HEK293 (cell line): ENCODE measurements around the gene PGP.
A peak's percentile ranks its signal among the peaks of the same experiment; 100 is the strongest.

Experiments
- CTCF ChIP-seq: fragments of 450-650 bp; formaldehyde crosslinking; IDR thresholded peaks from 2 replicates; pipeline ENCODE4 v1.5.1; 2016; ENCODE audit warnings: missing biosample characterization, missing genetic modification characterization
- INSM2 ChIP-seq: fragments of 450-650 bp; formaldehyde crosslinking; IDR thresholded peaks from 2 replicates; pipeline ENCODE4 v1.5.1; 2016; ENCODE audit warnings: missing biosample characterization, missing genetic modification characterization
- KLF7 ChIP-seq: fragments of 450-650 bp; formaldehyde crosslinking; IDR thresholded peaks from 2 replicates; pipeline ENCODE4 v1.5.1; 2016; ENCODE audit warnings: missing biosample characterization, missing genetic modification characterization, borderline replicate concordance
- PATZ1 ChIP-seq: fragments of 450-650 bp; formaldehyde crosslinking; IDR thresholded peaks from 2 replicates; pipeline ENCODE4 v1.5.1; 2016; ENCODE audit warnings: missing biosample characterization, missing genetic modification characterization
- PRDM1 ChIP-seq: fragments of 450-650 bp; formaldehyde crosslinking; IDR thresholded peaks from 2 replicates; pipeline ENCODE4; 2016; ENCODE audit warnings: missing biosample characterization, missing genetic modification characterization
- REPIN1 ChIP-seq: fragments of 450-650 bp; formaldehyde crosslinking; IDR thresholded peaks from 2 replicates; pipeline ENCODE4 v1.5.1; 2017; ENCODE audit warnings: missing biosample characterization, missing genetic modification characterization, low read depth
- SCRT2 ChIP-seq: fragments of 450-650 bp; formaldehyde crosslinking; IDR thresholded peaks from 2 replicates; pipeline ENCODE4 v1.5.1; 2016; ENCODE audit warnings: missing biosample characterization, missing genetic modification characterization
- ZBTB1 ChIP-seq: fragments of 450-650 bp; formaldehyde crosslinking; IDR thresholded peaks from 2 replicates; pipeline ENCODE4 v1.5.1; 2016; ENCODE audit warnings: missing biosample characterization, missing genetic modification characterization
- ZBTB21 ChIP-seq: fragments of 450-650 bp; formaldehyde crosslinking; IDR thresholded peaks from 2 replicates; pipeline ENCODE4 v1.5.1; 2017; ENCODE audit warnings: missing biosample characterization, missing genetic modification characterization
- ZBTB49 ChIP-seq: fragments of 450-650 bp; formaldehyde crosslinking; IDR thresholded peaks from 2 replicates; pipeline ENCODE4 v1.5.1; 2016; ENCODE audit warnings: missing biosample characterization, missing genetic modification characterization, low read depth
- ZNF121 ChIP-seq: fragments of 450-650 bp; formaldehyde crosslinking; IDR thresholded peaks from 2 replicates; pipeline ENCODE4 v1.5.1; 2016; ENCODE audit warnings: missing biosample characterization, missing genetic modification characterization
- ZNF146 ChIP-seq: fragments of 450-650 bp; formaldehyde crosslinking; IDR thresholded peaks from 2 replicates; pipeline ENCODE4 v1.5.1; 2016; ENCODE audit warnings: missing biosample characterization, missing genetic modification characterization
- ZNF2 ChIP-seq: fragments of 450-650 bp; formaldehyde crosslinking; IDR thresholded peaks from 2 replicates; pipeline ENCODE4 v1.5.1; 2016; ENCODE audit warnings: missing biosample characterization, missing genetic modification characterization
- ZNF24 ChIP-seq: fragments of 450-650 bp; formaldehyde crosslinking; IDR thresholded peaks from 2 replicates; pipeline ENCODE4 v1.5.1; 2016; ENCODE audit warnings: missing biosample characterization, missing genetic modification characterization
- ZNF266 ChIP-seq: fragments of 450-650 bp; formaldehyde crosslinking; IDR thresholded peaks from 2 replicates; pipeline ENCODE4 v1.5.1; 2016; ENCODE audit warnings: missing biosample characterization, missing genetic modification characterization, low read depth
- ZNF37A ChIP-seq: fragments of 450-650 bp; IDR thresholded peaks from 2 replicates; pipeline ENCODE4 v1.5.1; 2018; ENCODE audit warnings: missing biosample characterization, missing genetic modification characterization
- ZNF571 ChIP-seq: fragments of 450-650 bp; formaldehyde crosslinking; IDR thresholded peaks from 2 replicates; pipeline ENCODE4 v1.5.0; 2017; ENCODE audit warnings: missing biosample characterization, missing genetic modification characterization
- ZNF596 ChIP-seq: fragments of 450-650 bp; IDR thresholded peaks from 2 replicates; pipeline ENCODE4 v1.5.0; 2018; ENCODE audit warnings: missing biosample characterization, mild to moderate bottlenecking, missing genetic modification characterization, moderate library complexity
- ZNF621 ChIP-seq: fragments of 450-650 bp; formaldehyde crosslinking; IDR thresholded peaks from 2 replicates; pipeline ENCODE4 v1.5.1; 2017; ENCODE audit warnings: missing biosample characterization, missing genetic modification characterization
- ZNF639 ChIP-seq: fragments of 450-650 bp; formaldehyde crosslinking; IDR thresholded peaks from 2 replicates; pipeline ENCODE4 v1.5.1; 2016; ENCODE audit warnings: missing biosample characterization, missing genetic modification characterization
- ZNF645 ChIP-seq: fragments of 450-650 bp; formaldehyde crosslinking; IDR thresholded peaks from 2 replicates; pipeline ENCODE4; 2016; ENCODE audit warnings: missing biosample characterization, missing genetic modification characterization
- ZNF692 ChIP-seq: fragments of 450-650 bp; formaldehyde crosslinking; IDR thresholded peaks from 2 replicates; pipeline ENCODE4 v1.5.1; 2016; ENCODE audit warnings: missing biosample characterization, missing genetic modification characterization

The PGP gene

GRCh38 chr16:2223942-2224486, 9.4 kb upstream of the PGP start (continued):
- TF ChIP-seq PATZ1 (tag by site-specific recombination) (peak; percentile 7; the same call in 1 of the 2 replicates), ZNF2 (tag by site-specific recombination) (0 out of 2 replicates have a peak, but pooled peaks have one; percentile 5), ZNF37A (tag by site-specific recombination) (no peak), ZBTB49 (tag by site-specific recombination) (no peak), ZNF621 (no peak), PRDM1 (tag by site-specific recombination) (no peak), ZNF146 (tag by site-specific recombination) (0 out of 2 replicates have a peak, but pooled peaks have one; percentile 1), SCRT2 (tag by site-specific recombination) (peak; percentile 86), REPIN1 (tag by site-specific recombination) (no peak), ZNF639 (0 out of 2 replicates have a peak, but pooled peaks have one; percentile 4), ZBTB1 (tag by site-specific recombination) (no peak), INSM2 (tag by site-specific recombination) (0 out of 2 replicates have a peak, but pooled peaks have one; percentile 4), ZNF692 (peak; percentile 41; the same call in 1 of the 2 replicates), ZNF24 (tag by site-specific recombination) (no peak), ZNF266 (tag by site-specific recombination) (0 out of 2 replicates have a peak, but pooled peaks have one; percentile 1), CTCF (tag by site-specific recombination) (peak; percentile 60; the same call in 1 of the 2 replicates), KLF7 (tag by site-specific recombination) (peak; percentile 31; the same call in 1 of the 2 replicates), ZNF571 (tag by site-specific recombination) (no peak), ZNF121 (tag by site-specific recombination) (peak; percentile 97), ZNF645 (tag by site-specific recombination) (no peak), ZNF596 (tag by site-specific recombination) (no peak), ZBTB21 (tag by site-specific recombination) (no peak)
